GM19238 (cell line): ENCODE results near the gene USP6NL.
"Not testable (repeated sequence)": the region's sequence is repeated elsewhere in the genome, so short reads cannot be mapped to it uniquely, and the experiment has no call there.

Source experiments
- DNase-seq: peaks from one replicate; pipeline ENCODE4 v3.0.0; 2011; ENCODE audit warnings: low spot score; ENCODE audit not compliant: insufficient read length

Gene USP6NL

GRCh38 chr10:11520892-11521291 lies 90.6 kb downstream of the USP6NL start:
- no peak for DNase-seq

- no peak for DNase-seq
These were observed 94.3 kb downstream of the USP6NL start for GRCh38 chr10:11517150-11517549.

- DNase-seq: no peak
These were observed 95.1 kb downstream of the USP6NL start for GRCh38 chr10:11516431-11516746.

- DNase-seq: no peak
These were observed 95.6 kb downstream of the USP6NL start for GRCh38 chr10:11515596-11516430.

- no peak for DNase-seq
These were observed 97.7 kb downstream of the USP6NL start for GRCh38 chr10:11513727-11514126.

- no peak for DNase-seq
These were observed 98.9 kb downstream of the USP6NL start for GRCh38 chr10:11512596-11512995.

- no peak for DNase-seq
These were observed 100.1 kb downstream of the USP6NL start for GRCh38 chr10:11511321-11511720.

GRCh38 chr10:11510736-11511135 lies 100.7 kb downstream of the USP6NL start:
- no peak for DNase-seq

- DNase-seq: no peak
These were observed 101.2 kb downstream of the USP6NL start for GRCh38 chr10:11510281-11510680.

GRCh38 chr10:11509036-11509435 lies 102.4 kb downstream of the USP6NL start:
- no peak for DNase-seq

GRCh38 chr10:11506247-11506789 lies 105.1 kb downstream of the USP6NL start:
- DNase-seq: no peak

GRCh38 chr10:11505639-11506038 lies 105.8 kb downstream of the USP6NL start:
- no peak for DNase-seq

GRCh38 chr10:11504566-11505285 lies 106.7 kb downstream of the USP6NL start:
- no peak for DNase-seq

- no peak for DNase-seq
These were observed 109.8 kb downstream of the USP6NL start for GRCh38 chr10:11501600-11501999.

- DNase-seq: no peak
These were observed 111.9 kb downstream of the USP6NL start for GRCh38 chr10:11499425-11500071.

GRCh38 chr10:11498399-11498798 lies 113.1 kb downstream of the USP6NL start:
- DNase-seq: no peak

GRCh38 chr10:11494923-11495322 lies 116.5 kb downstream of the USP6NL start:
- not testable (repeated sequence) for DNase-seq

- no peak for DNase-seq
These were observed 117.8 kb downstream of the USP6NL start for GRCh38 chr10:11493646-11494045.

GRCh38 chr10:11491087-11491486 lies 120.4 kb downstream of the USP6NL start:
- DNase-seq: no peak

GRCh38 chr10:11489591-11489990 lies 121.9 kb downstream of the USP6NL start:
- DNase-seq: no peak

- DNase-seq: no peak
These were observed 123.3 kb downstream of the USP6NL start for GRCh38 chr10:11488126-11488525.
